OCI-LY3 (cell line): ENCODE measurements around the gene COA7.

Source experiments
- CTCF ChIP-seq: fragments of 200-600, 300-600 bp; sonication (generic); IDR thresholded peaks from 2 replicates; pipeline ENCODE4 v1.5.1; 2014; ENCODE audit warnings: antibody characterized with exemption, low read length, low read depth
- EZH2phosphoT487 ChIP-seq: fragments of 200-600 bp; shearing (Covaris generic); IDR thresholded peaks from 2 replicates; pipeline ENCODE4 v1.6.1; 2018; ENCODE audit warnings: antibody characterized with exemption, mixed run types, low read depth

GRCh38 chr1:52659356-52659755, 38.8 kb downstream of the COA7 start:
- TF ChIP-seq CTCF (no peak), EZH2phosphoT487 (no peak)
